ENCODE data around the gene KIF3A. TPM values are rescaled to one million over a fixed set of nuclear protein-coding genes. Genes with fewer than 3 reads are reported as not detected.

KIF3A gene
- polyA plus RNA-seq, 3 donors = 19.7 to 35.9 (median 23.5) TPM

Other genes starting within 250 kb of the KIF3A start
- 10 to 100 TPM; 13.8 to 17.1 (median 15.8) TPM for gene IRF1, start 246.8 kb downstream of the KIF3A start, polyA plus RNA-seq (ENCODE audit: insufficient read length in 3 of 3)
- gene IL5, start 194.0 kb downstream of the KIF3A start, polyA plus RNA-seq (ENCODE audit: insufficient read length in 3 of 3) = not detected
- gene RAD50, start 180.6 kb downstream of the KIF3A start, polyA plus RNA-seq (ENCODE audit: insufficient read length in 3 of 3) = 10 to 100 TPM; 49.1 to 55.4 (median 49.9) TPM
- gene IL13, start 79.4 kb downstream of the KIF3A start, polyA plus RNA-seq (ENCODE audit: insufficient read length in 3 of 3) = under 1 TPM in 1 of 3 donors, not detected in 2; 0.12 TPM
- gene IL4, start 63.6 kb downstream of the KIF3A start, polyA plus RNA-seq (ENCODE audit: insufficient read length in 3 of 3) = under 1 TPM in 1 of 3 donors, not detected in 2; 0.37 TPM
- 1 to 10 TPM; 2.6 to 4.1 (median 3.1) TPM for gene CCNI2, start 9.9 kb upstream of the KIF3A start, polyA plus RNA-seq (ENCODE audit: insufficient read length in 3 of 3)
- gene SEPTIN8, start 39.7 kb upstream of the KIF3A start, polyA plus RNA-seq (ENCODE audit: insufficient read length in 3 of 3) = 10 to 100 TPM; 79.1 to 87.7 (median 84.1) TPM
- 1 to 10 TPM; 3.9 to 5.2 (median 4.9) TPM for gene SOWAHA, start 75.8 kb upstream of the KIF3A start, polyA plus RNA-seq (ENCODE audit: insufficient read length in 3 of 3)
- gene SHROOM1, start 93.1 kb upstream of the KIF3A start, polyA plus RNA-seq (ENCODE audit: insufficient read length in 3 of 3) = 10 to 100 TPM; 12.7 to 20.9 (median 20.6) TPM
- gene GDF9, start 128.9 kb upstream of the KIF3A start, polyA plus RNA-seq (ENCODE audit: insufficient read length in 3 of 3) = 1 to 10 TPM; 1.1 to 2.2 (median 2.0) TPM
- 100 to 1,000 TPM; 199 to 253 (median 242) TPM for gene UQCRQ, start 129.1 kb upstream of the KIF3A start, polyA plus RNA-seq (ENCODE audit: insufficient read length in 3 of 3)
- 1 to 10 TPM; 4.0 to 9.9 (median 8.0) TPM for gene LEAP2, start 136.1 kb upstream of the KIF3A start, polyA plus RNA-seq (ENCODE audit: insufficient read length in 3 of 3)
- gene AFF4, start 226.1 kb upstream of the KIF3A start, polyA plus RNA-seq (ENCODE audit: insufficient read length in 3 of 3) = 10 to 100 TPM; 52.5 to 67.5 (median 64.0) TPM

Data from renal pelvis (tissue), 3 donors.